ENCODE results near the gene DRP2.
"Not testable (repeated sequence)": the region's sequence is repeated elsewhere in the genome, so short reads cannot be mapped to it uniquely, and the experiment has no call there.

DRP2 gene, protein sequence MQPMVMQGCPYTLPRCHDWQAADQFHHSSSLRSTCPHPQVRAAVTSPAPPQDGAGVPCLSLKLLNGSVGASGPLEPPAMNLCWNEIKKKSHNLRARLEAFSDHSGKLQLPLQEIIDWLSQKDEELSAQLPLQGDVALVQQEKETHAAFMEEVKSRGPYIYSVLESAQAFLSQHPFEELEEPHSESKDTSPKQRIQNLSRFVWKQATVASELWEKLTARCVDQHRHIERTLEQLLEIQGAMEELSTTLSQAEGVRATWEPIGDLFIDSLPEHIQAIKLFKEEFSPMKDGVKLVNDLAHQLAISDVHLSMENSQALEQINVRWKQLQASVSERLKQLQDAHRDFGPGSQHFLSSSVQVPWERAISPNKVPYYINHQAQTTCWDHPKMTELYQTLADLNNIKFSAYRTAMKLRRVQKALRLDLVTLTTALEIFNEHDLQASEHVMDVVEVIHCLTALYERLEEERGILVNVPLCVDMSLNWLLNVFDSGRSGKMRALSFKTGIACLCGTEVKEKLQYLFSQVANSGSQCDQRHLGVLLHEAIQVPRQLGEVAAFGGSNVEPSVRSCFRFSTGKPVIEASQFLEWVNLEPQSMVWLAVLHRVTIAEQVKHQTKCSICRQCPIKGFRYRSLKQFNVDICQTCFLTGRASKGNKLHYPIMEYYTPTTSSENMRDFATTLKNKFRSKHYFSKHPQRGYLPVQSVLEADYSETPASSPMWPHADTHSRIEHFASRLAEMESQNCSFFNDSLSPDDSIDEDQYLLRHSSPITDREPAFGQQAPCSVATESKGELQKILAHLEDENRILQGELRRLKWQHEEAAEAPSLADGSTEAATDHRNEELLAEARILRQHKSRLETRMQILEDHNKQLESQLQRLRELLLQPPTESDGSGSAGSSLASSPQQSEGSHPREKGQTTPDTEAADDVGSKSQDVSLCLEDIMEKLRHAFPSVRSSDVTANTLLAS

DNA sequence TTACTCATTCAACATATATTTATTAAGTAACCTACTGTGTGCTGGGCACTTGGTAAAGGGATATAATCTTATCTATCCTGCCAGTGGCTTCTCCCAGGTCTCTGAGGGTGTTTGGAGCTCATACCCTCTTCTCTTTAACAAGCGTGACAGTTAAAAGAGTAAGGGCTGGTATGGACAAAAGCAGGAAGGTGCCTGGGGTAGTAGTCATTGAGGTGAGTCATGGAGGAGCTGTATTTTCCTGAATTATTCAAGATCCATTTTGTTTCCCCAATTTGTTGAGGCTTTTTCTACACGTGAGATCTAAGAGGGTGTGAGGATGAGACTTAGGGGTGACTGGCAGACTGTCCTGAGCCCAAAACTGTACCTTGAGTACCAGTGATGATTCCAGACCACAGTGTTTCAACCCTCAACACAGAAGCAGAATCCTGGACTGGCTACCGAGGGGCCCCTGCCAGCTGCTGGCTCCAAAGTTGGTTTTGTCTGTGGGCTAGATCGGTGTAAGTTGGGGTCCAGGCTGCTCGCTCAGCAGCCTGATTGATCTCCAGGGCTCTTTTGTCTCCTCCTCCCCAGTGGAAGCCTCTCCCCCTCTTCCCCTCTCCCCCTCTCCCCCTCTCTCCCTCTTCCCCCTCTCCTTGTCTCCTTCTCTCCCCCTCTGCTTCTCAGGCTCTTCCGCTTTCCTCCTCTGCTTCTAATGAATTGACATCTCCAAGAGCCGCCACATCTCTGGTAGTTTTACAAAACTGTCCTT, at the start of gene DRP2:
Gene DRP2, plus strand, starts transcription at position 671 of the 748 bp plus-strand sequence. CDS start 11,862 bp downstream, outside the sequence.
- no peak for DNase-seq

DNA sequence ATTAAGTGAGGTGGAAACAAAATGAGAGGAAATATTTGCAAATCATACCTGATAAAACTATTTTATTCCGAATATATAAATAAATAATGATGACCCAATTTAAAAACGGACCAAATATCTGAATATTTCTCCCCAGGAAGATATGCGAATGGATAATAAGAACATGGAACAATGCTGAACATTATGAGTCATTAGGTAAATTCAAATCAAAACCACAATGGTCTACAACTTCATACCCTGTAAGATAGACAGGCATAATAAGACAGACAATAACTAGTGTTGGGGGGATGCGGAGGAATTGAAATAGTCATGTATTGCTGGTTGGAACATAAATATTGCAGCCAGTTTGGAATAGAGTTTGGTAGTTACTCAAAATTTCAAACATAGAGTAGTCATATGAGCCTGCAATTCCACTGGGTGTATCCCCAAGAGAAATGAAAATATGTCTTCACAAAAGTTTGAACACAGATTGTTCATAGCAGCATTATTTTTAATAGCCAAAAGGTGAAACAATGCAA, 47.6 kb upstream of the DRP2 start:
- no peak for DNase-seq

DNA sequence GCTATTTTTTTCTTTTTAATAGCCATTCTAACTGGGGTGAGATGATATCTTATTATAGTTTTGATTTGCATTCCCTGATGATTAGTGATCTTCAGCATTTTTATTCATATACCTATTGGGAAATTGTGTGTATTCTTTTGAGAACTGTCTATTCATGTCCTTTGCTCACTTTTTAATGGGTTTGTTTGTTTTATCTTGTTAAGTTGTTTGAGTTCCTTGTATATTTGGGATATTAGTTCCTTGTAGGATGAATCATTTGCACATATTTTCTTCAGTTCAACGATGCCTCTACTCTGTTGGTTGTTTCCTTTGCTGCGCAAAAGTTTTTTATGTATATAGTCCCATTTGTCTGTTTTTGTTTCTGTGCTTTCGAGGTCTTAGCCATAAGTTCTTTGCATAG, 43.1 kb upstream of the DRP2 start:
- no peak for DNase-seq

DNA sequence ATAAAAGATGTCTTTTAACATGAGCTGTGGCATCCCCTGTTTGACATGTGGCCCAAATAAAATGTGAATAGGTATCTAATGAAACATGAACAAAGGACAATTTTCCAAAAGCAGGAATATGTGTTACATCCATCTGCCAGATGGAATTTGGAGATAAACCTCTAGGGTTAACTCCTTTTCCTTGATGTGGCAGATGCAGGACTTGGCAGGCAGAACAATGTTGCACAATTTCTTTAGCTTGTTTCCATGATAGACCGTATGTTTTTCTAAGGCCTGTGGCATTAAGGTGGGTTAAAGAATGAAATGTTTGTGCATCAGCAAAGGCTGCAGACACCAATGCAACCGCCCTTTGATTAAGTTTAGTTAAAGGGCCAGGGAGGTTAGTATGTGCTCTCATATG, 34.7 kb upstream of the DRP2 start:
- DNase-seq: not testable (repeated sequence)

DNA sequence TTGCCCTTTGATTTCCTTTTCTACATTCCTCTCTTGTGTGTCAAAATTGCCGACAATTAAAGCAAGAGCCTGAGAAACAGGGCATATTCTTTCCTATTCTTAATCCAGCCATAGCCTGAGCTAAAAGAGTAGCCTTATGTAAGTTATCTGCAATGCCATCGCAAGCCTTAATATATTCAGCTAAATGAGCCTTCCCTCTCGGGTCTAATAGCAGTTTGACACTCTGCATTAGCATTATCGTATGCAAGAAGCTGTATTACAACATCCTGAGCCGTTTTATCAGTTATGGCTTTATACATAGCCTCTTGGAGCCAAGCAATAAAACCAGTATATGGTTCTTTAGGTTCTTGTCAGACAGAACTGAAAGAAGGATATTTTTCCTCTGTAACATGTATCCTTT, 31.6 kb upstream of the DRP2 start:
- not testable (repeated sequence) for DNase-seq

DNA sequence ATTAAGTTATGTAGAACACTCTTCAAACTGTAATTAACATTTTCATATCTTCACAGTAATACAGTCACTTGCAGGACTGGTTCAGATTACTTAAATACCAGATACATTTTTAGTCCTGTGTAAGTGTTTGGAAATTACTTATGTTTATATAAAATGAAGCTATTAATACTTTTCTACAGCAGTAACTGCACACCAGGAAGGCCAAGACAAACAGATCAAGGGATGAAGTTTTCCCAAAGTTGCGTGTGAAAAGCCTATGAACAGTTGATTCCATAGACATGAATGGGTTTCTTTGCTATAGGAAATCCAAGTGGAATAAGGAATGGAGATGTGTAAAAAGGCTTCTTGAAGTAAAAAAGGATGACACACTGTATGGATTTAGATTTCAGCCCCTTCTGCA, 28.9 kb upstream of the DRP2 start:
- DNase-seq: no peak

DNA sequence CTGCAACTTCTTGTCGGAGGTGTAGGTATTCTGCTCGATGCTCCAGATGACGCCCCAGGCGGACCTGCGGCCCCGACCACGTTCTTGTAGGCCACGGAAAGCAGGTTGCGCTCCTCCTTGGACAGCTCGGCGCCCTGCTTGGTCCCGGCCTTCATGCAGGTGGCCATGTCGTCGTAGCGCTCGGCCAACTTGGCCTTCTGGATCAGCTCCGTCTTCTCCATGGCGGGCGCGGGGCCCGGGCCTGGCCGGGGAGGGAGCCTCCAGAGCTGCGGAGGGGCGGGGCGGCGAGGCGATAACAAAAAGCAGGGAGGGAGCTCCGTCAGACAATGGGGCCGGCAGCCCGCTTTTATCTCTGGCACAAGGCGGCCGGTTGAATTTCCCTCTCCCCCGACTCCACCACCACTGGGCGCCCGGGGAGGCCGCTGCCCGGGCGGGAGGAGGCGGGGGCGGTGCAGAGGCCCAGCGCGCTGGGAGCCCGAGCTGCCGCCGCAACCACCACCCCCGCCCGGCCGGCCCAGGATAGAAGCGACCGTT, 28.3 kb upstream of the DRP2 start:
- DNase-seq: no peak

DNA sequence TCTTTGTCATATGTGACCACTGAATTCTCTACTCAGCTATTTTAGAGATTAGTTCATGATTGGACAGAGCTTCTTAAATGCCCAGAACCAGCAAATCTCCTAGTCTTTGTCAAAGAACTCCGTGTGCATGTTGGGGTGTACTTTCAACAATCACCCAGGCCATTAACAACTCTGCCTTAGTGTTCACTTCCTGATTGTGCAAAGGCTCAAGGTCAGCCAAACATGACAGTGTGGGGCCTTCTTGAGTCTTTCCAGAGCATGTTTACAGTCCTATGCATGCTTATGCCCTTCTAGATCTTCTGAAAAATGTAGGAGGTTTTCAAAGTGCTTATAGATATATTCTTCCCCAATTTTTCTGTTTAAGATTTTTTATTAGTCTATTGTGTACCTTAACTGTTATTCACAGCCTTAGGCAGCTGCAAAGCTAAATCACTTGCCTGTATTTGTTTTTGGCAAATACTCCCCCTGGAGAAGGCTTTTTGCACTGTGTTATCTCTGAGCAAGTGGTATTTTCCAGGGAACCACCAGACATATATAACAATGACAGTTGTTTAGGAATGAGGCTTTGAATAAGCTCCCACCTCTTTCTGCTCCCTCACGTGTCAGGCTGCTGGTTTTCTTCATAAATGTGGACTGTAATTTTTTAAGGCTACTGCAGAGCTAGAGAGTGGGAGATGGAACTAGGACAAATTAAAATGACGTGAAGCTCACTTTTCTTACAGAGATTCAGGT, 24.0 kb upstream of the DRP2 start:
- no peak for DNase-seq

DNA sequence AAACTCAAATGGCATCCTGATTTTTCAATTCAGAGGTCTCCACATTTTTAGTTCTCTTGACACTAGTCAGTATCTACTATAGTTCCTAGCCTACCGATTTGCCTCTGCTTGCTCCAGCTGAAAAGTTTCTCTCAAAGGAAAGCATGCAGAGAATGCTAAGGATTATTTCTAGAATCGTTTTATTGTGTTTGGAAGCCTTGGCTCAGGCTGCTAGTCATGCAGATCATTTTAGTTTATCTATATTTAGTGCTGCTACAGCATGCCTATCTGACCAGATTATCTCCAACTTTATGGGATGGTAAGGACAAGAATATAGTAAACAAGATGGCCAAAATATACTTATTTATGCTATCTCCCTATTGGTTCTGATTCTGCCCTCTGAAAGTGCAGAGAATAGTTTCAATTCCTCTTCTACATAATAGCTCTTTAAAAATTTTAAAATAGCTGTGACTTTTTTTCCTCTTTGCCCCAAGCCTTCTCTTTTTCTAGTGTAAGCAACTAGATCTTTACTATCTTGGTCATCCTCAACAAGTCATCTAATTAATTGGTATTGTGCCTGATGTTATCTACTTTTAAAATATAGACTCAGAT, 15.7 kb upstream of the DRP2 start:
- no peak for DNase-seq

DNA sequence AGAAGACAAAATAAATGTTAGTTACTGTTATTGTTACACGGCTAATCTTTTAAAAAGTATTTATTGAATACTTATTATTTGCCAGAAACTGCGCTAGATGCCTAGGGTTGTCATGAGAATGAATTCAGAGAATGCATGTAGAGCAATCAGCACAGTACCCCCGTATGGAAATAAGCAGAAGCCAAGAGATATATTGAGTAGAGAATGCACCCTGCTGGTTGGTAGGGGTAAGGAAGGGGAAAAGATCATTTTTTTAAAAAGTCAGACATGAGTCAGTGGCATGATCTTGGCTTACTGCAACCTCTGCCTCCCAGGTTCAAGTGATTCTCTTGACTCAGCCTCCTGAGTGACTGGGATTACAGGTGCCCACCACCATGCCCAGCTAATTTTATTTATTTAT, 13.1 kb upstream of the DRP2 start:
- no peak for DNase-seq

DNA sequence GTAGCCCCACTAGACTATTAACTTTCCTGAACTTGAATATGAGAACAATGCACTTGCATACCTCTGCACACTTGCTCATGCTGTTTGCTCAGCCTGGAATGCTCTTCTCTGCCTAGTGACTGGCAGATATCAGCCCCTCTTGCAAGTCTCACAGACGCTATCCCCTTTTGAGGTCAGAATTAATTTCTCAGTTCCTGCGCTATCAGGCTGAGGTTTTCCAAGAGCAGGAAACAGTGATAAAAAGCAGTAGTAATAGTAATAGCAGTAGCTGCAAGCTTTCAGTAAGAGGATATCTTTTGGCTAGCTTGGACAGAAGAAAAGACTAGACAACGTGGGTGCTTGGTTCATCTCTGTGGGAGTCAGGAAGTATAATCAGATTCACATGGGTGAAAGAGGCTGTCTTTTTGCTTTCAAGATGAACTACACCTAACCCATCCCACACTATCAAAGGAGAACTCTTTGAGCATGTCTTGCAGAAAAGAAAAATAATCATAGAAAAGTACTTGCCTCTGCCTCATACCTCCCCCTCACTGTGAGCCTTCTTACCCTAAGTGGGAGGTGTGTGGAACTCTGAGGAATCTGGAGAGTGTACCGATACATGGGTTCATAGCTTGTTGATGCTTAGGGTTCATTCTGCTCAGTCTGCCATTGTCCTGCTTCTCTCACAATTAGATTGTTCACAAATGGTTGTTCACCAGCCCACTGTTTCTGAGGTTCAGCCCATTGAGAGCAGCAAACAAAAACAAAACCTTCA, 11.3 kb upstream of the DRP2 start:
- DNase-seq: no peak

DNA sequence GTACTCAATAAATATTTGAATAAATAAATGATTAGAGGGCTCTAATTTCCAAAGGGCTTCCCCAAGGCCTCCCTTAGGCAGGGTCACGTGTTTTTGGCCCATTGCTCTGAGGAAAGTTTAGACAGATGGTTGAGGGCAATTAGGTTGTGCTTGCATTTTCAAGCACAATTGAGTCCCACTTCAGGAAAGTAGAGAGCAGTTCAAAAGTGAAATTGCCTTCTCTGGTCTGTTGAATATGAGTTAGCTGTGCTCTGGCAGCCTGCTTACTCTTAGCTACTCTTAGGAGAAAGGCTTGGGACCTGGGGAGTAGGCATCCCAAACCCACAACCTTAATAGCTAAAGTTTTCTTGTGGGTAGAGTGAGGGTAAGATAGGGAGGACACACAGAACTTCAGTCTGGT, 9.0 kb upstream of the DRP2 start:
- no peak for DNase-seq

DNA sequence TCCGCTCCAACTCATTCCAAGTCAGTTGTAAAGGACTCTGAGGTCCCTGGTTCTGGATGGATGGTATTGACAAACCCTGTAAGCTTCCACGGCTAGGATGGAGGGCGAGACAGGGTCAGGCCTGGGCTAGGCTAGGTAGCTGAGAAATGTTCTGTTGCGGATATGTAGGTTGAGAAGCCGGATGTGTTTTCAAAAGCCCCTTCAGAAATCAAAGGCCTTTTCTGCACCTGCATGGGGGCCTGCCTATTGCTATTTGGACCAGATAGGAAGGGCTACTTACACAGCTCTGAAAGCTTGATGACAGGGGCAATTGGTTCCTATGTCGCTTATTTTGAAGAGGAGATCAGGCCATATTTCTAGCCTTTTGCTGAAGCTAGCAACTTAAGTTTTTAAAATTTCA, 1.9 kb upstream of the DRP2 start:
- no peak for DNase-seq

DNA sequence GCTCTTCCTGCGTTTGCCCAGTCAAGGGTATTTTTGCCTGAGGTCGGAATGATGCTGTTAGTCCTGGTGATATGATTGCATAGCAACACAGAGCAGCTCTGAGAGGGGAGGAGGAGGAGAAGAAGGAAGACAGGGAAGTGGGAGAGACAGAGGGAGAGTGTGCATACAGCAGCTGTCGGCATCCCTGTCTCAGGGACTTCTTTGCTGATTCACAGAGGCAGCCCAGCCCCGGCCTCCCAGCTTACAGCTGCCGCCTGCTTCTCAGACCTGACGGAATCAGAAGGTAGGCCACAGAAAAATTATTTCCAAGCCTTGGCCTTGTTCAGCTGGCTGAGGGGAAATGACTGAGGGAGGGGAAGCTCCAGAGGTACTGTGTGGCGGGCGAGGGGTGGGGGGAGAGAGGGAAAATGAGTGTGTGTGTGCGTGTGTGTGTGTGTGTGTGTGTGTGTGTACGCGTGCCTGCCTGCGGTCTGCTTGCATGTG, 319 bp downstream of the DRP2 start:
- no peak for DNase-seq

DNA sequence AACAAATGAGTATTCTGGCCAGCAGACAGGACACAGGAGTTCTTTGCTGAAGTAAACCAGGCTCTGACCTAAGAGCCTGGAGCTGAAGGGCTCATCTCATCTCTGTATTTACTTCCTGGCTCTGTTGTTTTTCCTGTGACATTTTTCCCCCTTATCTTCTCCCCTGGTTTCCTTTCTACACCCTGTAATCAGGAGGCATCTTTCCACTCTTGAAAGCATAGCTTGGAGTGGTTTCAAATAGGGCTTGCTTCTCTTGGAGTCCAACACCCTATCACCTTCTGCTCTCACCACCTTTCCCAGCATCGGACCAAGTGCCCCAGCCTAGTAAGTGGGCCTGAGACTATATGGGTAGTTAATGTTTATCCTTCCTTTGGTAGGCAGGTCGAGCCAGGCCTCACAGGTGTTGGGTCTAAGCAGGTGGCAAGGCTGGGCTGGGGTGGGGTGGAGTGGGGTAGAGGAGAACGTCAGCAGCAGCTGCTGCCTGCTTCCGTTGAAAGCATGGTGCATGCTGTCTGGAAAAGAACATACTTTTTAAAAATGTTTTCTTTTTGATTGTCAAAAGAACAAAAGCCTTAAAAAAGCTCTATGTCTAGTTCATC, 1.2 kb downstream of the DRP2 start:
- DNase-seq: no peak

DNA sequence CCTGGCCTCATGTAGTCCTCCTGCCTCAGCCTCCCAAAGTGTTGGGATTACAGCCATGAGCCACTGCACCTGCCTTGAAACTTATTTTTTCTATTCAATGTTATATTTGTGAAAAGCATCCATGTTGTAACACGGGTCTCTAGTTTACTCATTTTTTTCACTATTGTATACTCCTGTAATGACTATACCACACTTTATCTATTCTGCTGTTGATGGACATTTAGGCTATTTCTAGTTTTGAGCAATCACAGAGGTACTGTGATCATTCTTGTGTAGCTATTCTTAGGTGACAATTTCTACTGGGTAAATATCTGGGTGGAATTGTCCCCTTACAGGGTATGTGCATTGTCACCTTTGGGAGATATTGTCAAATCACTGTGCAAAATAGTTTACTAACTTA, 3.6 kb downstream of the DRP2 start:
- DNase-seq: no peak

DNA sequence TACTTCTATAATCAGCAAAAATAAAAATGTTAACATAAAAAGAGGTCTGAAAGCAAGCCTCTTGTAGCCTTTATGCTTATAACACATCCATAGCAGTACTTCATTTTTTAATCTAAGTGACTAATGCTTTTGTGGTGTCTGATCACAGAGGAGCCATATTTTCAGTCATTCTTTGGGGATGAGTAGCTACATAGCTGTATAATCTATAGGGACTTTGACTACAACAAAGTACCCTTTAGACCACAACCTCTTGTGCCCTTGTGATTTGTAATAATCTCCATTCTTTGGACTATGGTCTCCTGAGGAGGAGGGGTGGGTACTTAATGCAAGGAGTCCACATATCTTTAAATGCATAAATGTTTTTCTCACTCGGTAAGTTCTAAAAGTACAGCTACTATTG, 9.6 kb downstream of the DRP2 start:
- no peak for DNase-seq

DNA sequence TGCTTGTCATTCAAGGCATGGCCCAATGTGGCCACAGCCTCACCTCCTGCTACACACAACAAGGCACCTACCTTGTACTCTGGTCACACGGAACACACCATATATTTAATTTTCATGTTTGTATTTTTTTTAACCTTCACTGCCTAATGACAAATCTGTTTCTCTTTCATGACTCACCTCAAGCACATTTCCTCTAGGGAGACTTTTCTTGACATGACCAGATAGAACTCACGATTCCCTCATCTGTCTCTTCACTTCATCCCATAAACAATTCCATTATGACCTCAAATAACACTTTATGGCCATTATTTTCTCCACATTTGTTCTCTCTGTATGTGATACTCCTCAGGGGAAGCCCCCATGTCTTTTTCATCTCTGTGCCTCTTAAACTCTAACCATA, 11.1 kb downstream of the DRP2 start:
- DNase-seq: no peak

DNA sequence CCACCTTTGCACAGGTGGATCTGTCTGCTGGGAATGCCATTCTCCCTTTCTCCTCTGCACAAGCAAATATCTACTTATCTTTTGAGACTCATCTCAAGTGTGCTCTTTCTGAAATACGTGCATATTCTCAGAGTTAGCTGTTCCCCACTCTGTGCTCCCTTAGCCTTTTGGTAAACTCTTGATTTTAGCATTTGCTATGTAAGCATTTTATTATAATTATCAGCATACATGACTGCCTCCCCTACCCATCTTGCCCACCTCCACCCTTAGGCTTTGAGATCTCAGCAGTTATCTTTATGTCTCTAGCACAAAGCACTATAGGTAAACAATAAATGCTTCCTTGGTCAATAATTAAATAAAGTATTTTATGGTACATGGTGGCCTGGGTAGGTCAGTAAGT, 11.5 kb downstream of the DRP2 start:
- DNase-seq: no peak

DNA sequence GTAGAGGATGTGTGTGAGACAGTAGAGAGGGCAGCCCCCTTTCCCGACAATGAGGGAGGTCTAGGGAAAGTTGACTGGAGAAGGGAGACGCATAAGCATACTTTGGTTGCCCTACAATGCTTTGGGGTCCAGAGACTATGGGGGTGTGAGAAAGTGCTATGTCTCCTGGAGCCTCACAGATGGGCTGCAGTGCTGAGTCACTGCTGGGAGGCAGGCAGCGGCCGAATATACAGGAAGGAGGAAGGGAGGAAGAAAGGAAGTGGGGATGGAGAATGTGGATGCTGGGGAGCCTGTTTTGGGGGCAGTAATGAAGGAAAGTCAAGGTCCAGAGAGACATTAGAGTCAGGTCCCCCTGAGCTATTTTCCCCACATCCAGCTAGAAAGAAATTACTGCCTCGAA, 12.7 kb downstream of the DRP2 start:
- no peak for DNase-seq

Measured in activated T-cell treated with anti-CD3 and anti-CD28 coated beads for 4 hours (primary cell).